Esophagus squamous epithelium (tissue), 4 donors: ENCODE measurements around the gene KRT80.

ENCODE experiments used
- POLR2A ChIP-seq, 4 donors: fragments of 450-650 bp; IDR thresholded peaks; one replicate each; pipeline ENCODE4 v1.6.1; 2017; ENCODE audit warnings: antibody characterized with exemption in 4 of 4, mild to moderate bottlenecking in 4 of 4, moderate library complexity in 3 of 4
- TF ChIP-seq, protein P1 (sequence below), 6 experiments: fragments of 450-650 bp in 4 of 6; fragments of 200-600 bp in 2 of 6; sonication (generic) in 2 of 6; IDR thresholded peaks; one replicate each; pipeline ENCODE4 v1.5.1; 2016 to 2019; ENCODE audit warnings: antibody characterized with exemption in 6 of 6, mild to moderate bottlenecking in 4 of 6, moderate library complexity in 4 of 6

DNA sequence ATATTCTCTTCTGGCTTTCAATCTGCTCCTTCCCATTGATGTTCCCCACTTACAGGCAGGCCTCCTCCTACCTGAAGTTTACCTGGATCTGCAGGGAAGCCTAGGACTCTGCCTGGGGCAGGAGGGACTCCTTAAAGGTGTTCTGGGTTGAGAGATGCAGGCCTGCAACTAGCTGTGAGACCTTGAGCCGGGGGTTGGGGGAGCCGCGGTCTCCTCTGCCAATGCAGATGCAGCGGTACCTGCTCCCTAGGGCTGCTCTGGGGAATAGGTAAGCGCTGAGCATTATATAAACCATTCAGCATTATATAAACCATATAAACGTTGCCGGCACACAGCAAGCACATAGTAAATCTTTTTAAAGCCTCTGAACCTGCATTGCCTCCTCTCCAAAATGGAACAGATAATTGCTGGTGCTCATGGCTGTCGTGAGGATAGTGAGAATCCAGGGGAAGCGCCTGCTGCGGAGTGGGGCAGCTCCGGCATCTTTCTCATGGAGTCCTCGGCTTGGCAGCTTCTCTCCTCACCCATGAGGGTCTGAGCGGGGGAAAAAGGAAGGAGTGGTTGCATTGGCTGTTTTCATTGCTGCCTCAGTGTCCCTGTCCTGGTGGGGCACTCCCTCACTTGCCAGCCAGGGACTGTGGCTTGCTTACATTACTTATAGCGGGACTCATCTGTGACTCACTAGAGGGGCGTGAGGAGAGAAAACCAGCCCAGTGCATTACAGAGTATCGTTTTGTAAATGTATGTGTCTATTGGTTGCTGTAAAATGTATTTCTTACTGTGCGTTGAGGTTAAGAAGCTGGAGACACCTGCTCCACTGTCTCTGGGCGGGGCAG is 12.5 kb upstream of the KRT80 start:
- TF ChIP-seq, protein P1, sequence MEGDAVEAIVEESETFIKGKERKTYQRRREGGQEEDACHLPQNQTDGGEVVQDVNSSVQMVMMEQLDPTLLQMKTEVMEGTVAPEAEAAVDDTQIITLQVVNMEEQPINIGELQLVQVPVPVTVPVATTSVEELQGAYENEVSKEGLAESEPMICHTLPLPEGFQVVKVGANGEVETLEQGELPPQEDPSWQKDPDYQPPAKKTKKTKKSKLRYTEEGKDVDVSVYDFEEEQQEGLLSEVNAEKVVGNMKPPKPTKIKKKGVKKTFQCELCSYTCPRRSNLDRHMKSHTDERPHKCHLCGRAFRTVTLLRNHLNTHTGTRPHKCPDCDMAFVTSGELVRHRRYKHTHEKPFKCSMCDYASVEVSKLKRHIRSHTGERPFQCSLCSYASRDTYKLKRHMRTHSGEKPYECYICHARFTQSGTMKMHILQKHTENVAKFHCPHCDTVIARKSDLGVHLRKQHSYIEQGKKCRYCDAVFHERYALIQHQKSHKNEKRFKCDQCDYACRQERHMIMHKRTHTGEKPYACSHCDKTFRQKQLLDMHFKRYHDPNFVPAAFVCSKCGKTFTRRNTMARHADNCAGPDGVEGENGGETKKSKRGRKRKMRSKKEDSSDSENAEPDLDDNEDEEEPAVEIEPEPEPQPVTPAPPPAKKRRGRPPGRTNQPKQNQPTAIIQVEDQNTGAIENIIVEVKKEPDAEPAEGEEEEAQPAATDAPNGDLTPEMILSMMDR (IDR thresholded peaks at IDR 0.05): no peak
- TF ChIP-seq POLR2A (IDR thresholded peaks at IDR 0.05): no peak
